A673 (cell line): ENCODE measurements around the gene KAT5. TPM values are rescaled to one million over a fixed set of nuclear protein-coding genes. Genes with fewer than 3 reads are reported as not detected.
A peak's percentile ranks its signal among the peaks of the same experiment; 100 is the strongest.

ENCODE experiments used
- Bru-seq: library from RNA; stranded (reverse); fragments of 400-500 nt; gene quantifications from one replicate; lab custom pipeline; 2021; lab: Mats Ljungman, UMichigan
- BruChase-seq, 2 experiments: library from RNA; stranded (reverse); fragments of 400-500 nt; gene quantifications; one replicate each; lab custom pipeline; 2021; lab: Mats Ljungman, UMichigan
- BruUV-seq: library from RNA; stranded (reverse); fragments of 400-500 nt; replicated peaks from 2 replicates; lab custom pipeline; 2021; lab: Mats Ljungman, UMichigan
- CTCF ChIA-PET: fragments of 300-600 bp; sonication (Branson Sonifier 250); formaldehyde crosslinking; loops from one replicate; lab custom pipeline; 2022; ENCODE audit warnings: antibody characterized with exemption; lab: Charles Lee
- POLR2A ChIA-PET: fragments of 300-600 bp; sonication (Branson Sonifier 250); formaldehyde crosslinking; loops from one replicate; lab custom pipeline; 2022; ENCODE audit warnings: antibody characterized with exemption; ENCODE audit not compliant: low non-redundant PET; lab: Charles Lee
- DNase-seq: peaks from one replicate; pipeline ENCODE4 v3.0.0-alpha.2; 2015; ENCODE audit warnings: low spot score
- H3K27ac ChIP-seq: fragments of 200-600 bp; sonication (generic); 2 replicates; pipeline ENCODE4 v1.5.1; 2016; ENCODE audit warnings: mixed run types, low read depth, mild to moderate bottlenecking, mixed read lengths, antibody characterized with exemption, low read length; ENCODE audit not compliant: poor library complexity, severe bottlenecking
- H3K27me3 ChIP-seq: fragments of 200-600 bp; sonication (generic); replicated peaks from 2 replicates; pipeline ENCODE4 v1.6.1; 2017; ENCODE audit warnings: mixed run types, low read depth, mild to moderate bottlenecking, mixed read lengths, antibody characterized with exemption, low read length; ENCODE audit not compliant: insufficient read depth, poor library complexity
- H3K36me3 ChIP-seq: fragments of 200-600 bp; sonication (generic); 2 replicates; pipeline ENCODE4 v1.6.1; 2016; ENCODE audit warnings: mixed run types, mild to moderate bottlenecking, mixed read lengths, antibody characterized with exemption, low read length; ENCODE audit not compliant: insufficient read depth, poor library complexity, severe bottlenecking
- H3K4me1 ChIP-seq: fragments of 200-600 bp; sonication (generic); 2 replicates; pipeline ENCODE4 v1.6.1; 2017; ENCODE audit warnings: mixed run types, mild to moderate bottlenecking, mixed read lengths, antibody characterized with exemption, low read length; ENCODE audit not compliant: insufficient read depth, poor library complexity, severe bottlenecking
- H3K4me3 ChIP-seq: fragments of 200-600 bp; sonication (generic); 2 replicates; pipeline ENCODE4 v1.5.1; 2016; ENCODE audit warnings: low read depth, mixed run types, mild to moderate bottlenecking, mixed read lengths, low read length; ENCODE audit not compliant: poor library complexity, severe bottlenecking
- H3K9me3 ChIP-seq: fragments of 200-600 bp; sonication (generic); 2 replicates; pipeline ENCODE4 v1.6.1; 2016; ENCODE audit warnings: mixed run types, low read depth, mild to moderate bottlenecking, mixed read lengths, antibody characterized with exemption, low read length; ENCODE audit not compliant: poor library complexity, severe bottlenecking
- EZH2 ChIP-seq: fragments of 200-600 bp; sonication (generic); IDR thresholded peaks from 2 replicates; pipeline ENCODE4 v1.6.1; 2017; ENCODE audit warnings: borderline replicate concordance, low read depth, mild to moderate bottlenecking, mixed read lengths, antibody characterized with exemption, low read length; ENCODE audit not compliant: poor library complexity, severe bottlenecking
- intact Hi-C: fragments of 100-400 bp; cut with micrococcal nuclease; formaldehyde crosslinking; loops from one replicate; pipeline ENCODE4 v1.10.0; 2022; ENCODE audit not compliant: unreplicated experiment
- long read RNA-seq: library from polyadenylated mRNA; stranded (forward); transcript quantifications from one replicate; pipeline ENCODE4 v2.0.0, GENCODE V29; 2022
- total RNA-seq: library from RNA; stranded (reverse); gene quantifications from 2 replicates; pipeline ENCODE4 v1.2.3, GENCODE V29; 2021
- TF ChIP-seq, protein P1 (sequence below): fragments of 300-800, 200-600 bp; sonication (generic); conservative IDR thresholded peaks from 2 replicates; pipeline ENCODE4 v1.5.1; 2017; ENCODE audit warnings: low read depth, mild to moderate bottlenecking, antibody characterized with exemption, low read length, moderate library complexity, mixed read lengths

The KAT5 gene
- total RNA-seq = 68.1 and 71.3 TPM in 2 replicates
- percentile 75 among the genes with signal in this experiment for Bru-seq, nascent RNA
- BruChase-seq, experiment 1, labeled RNA remaining after a 2-hour chase = percentile 79 among the genes with signal in this experiment
- BruChase-seq, experiment 2, labeled RNA remaining after a 6-hour chase = percentile 88 among the genes with signal in this experiment
- long read RNA-seq, transcript KAT5-208 (12 exons, 1,697 nt) = major isoform, 50 of 174 reads
- long read RNA-seq, transcript KAT5-202 (13 exons, 2,059 nt) = minor isoform, 34 of 174 reads
- long read RNA-seq, transcript KAT5-203 (14 exons, 2,237 nt) = minor isoform, 27 of 174 reads
- long read RNA-seq, transcript KAT5-201 (13 exons, 2,296 nt) = minor isoform, 20 of 174 reads
- long read RNA-seq, partial matches to known transcripts = 9 of 174 reads
- long read RNA-seq, other reads (novel, unspliced or antisense) = 31 of 174 reads

GRCh38 chr11:65711785-65712632 lies at the start of gene KAT5:
KAT5 (plus strand) TSS chr11:65712252; CDS start chr11:65712268, 16 bp downstream.
- TF ChIP-seq, protein P1, sequence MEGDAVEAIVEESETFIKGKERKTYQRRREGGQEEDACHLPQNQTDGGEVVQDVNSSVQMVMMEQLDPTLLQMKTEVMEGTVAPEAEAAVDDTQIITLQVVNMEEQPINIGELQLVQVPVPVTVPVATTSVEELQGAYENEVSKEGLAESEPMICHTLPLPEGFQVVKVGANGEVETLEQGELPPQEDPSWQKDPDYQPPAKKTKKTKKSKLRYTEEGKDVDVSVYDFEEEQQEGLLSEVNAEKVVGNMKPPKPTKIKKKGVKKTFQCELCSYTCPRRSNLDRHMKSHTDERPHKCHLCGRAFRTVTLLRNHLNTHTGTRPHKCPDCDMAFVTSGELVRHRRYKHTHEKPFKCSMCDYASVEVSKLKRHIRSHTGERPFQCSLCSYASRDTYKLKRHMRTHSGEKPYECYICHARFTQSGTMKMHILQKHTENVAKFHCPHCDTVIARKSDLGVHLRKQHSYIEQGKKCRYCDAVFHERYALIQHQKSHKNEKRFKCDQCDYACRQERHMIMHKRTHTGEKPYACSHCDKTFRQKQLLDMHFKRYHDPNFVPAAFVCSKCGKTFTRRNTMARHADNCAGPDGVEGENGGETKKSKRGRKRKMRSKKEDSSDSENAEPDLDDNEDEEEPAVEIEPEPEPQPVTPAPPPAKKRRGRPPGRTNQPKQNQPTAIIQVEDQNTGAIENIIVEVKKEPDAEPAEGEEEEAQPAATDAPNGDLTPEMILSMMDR = peak; percentile 98
- TF ChIP-seq EZH2 = no peak
- POLR2A ChIA-PET = interaction anchor here (0.6 to 0.9 kb wide), 5 partner anchors 9 to 839 kb away, joined by 3 to 18 read pairs (median 15); partner anchors contain the start of gene RNASEH2C
- peaks cover 40% of the 10 kb centered on the region for H3K36me3 ChIP-seq
- H3K9me3 ChIP-seq = no peaks in the 10 kb centered on the region
- CTCF ChIA-PET = interaction anchor here (0.6 to 1.7 kb wide), 14 partner anchors 9 to 907 kb away, joined by 3 to 13 read pairs (median 6); partner anchors contain the start of genes AP5B1, FIBP, MUS81 and RNASEH2C
- BruUV-seq = no TSS peak
- peak within 1 kb of the TSS; percentile 58 for H3K4me3 ChIP-seq
- intact Hi-C loops = loop anchor here (2.0 to 5.0 kb wide), 3 partner anchors 70 to 277 kb away; partner anchors contain the start of gene AP5B1
- peak; percentile 100 for DNase-seq
- no peaks in the 10 kb centered on the region for H3K27me3 ChIP-seq
- H3K27ac ChIP-seq = peak within 1 kb of the TSS; percentile 99
- H3K4me1 ChIP-seq = peaks cover 10% of the 10 kb centered on the region

- peak; percentile 96 for DNase-seq
- intact Hi-C loops = no loop called here
- ChIA-PET POLR2A (interaction anchor here (0.6 to 1.1 kb wide), 3 partner anchors 67 to 230 kb away, joined by 3 to 11 read pairs (median 7); partner anchors contain the start of gene KCNK7), CTCF (interaction anchor here (0.6 kb wide), 1 partner anchor 117 kb away, joined by 14 read pairs; no protein-coding TSS in a partner anchor)
- peak within 1 kb of the TSS; percentile 85 for H3K27ac ChIP-seq
- H3K4me3 ChIP-seq = peak within 1 kb of the TSS; percentile 79
- TF ChIP-seq, protein P1 = no peak
- no peak for TF ChIP-seq EZH2
- H3K36me3 ChIP-seq = peaks cover 34% of the 10 kb centered on the region
- TSS peak; percentile 81 for BruUV-seq
- no peaks in the 10 kb centered on the region for H3K9me3 ChIP-seq
- peaks cover 7% of the 10 kb centered on the region for H3K4me1 ChIP-seq
- no peaks in the 10 kb centered on the region for H3K27me3 ChIP-seq
These were observed 49.0 kb upstream of the KAT5 start, which contains the start of gene RELA for GRCh38 chr11:65662799-65663638. RELA (minus strand) TSS chr11:65662916; CDS start chr11:65662832, 84 bp downstream.
